ENCODE results near the gene GXYLT1.
"Not testable (repeated sequence)": the region's sequence is repeated elsewhere in the genome, so short reads cannot be mapped to it uniquely, and the experiment has no call there.

GXYLT1 gene

DNA sequence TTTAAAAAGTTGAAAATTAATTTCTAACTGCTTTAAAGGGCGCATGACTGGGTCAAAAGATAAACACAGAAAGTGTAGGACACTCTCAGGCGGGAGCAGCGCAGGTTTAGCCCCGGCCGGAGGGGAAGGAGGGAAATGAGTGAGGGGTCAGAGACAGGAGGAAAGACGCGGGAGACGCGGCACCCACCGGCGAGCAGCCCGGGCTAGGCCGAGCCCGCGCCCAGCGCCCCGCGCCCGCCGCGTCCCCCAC is 591 bp downstream of the GXYLT1 start:
- no peak for DNase-seq (ENCODE audit: low read depth)

DNA sequence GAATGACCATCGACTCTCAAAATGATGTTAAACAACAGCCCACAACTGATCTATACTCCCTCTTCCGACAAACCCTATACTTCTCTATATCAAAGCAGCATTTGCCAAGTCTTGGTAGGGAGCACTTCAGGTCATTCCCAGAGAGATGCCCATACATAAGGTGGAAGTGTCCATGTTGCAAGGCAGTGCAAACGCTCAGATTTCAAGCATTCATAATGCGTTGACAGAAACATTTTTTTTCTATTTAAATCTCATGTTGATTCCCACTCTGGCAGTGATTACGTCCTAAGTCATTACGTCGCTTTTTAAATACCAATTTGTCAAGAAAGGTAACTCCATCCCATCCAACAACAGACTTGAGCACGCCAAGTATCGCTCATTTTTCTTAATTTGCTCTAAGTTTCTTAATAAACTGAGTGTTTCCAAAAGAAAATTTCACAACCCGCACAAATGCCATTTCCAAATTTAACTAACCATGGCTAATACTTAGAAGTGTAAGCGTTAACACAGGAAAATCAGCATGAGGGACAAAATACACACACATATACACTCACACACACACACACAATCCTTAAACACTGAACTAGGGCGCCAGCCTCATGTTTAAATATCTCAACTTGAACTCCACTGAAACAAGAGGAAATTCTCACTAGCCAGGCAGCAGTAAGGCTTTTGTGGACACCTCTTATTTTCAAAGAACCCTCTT is 1.1 kb downstream of the GXYLT1 start:
- no peak for DNase-seq (ENCODE audit: low read depth)

DNA sequence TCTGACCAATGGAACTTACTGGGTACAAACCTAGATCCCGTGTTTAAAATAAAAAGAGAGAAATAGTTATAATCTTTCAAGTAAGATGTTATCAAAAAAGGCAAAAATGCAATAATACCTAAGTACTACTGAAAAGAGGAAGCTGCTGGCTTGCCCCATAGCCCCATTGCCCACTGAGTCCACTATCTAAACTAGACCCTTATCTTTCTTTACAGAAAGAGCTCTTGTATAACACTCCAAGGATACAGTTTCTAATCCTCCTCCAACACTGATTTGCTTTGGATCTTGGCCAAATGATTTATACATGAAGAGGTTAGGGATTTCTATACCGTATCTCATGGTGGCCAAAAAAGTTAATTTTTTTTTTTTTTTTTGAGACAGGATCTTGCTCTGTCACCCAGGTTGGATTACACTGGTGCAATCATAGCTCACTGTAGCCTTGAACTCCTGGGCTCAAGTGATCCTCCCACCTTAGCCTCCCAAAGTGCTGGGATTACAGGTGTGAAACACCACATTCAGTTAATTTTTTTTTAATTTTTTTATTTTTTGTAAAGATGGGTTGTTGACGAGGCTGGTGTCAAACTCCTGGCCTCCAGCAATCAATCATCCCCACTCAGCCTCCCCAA is 2.6 kb downstream of the GXYLT1 start:
- DNase-seq (ENCODE audit: low read depth): no peak

DNA sequence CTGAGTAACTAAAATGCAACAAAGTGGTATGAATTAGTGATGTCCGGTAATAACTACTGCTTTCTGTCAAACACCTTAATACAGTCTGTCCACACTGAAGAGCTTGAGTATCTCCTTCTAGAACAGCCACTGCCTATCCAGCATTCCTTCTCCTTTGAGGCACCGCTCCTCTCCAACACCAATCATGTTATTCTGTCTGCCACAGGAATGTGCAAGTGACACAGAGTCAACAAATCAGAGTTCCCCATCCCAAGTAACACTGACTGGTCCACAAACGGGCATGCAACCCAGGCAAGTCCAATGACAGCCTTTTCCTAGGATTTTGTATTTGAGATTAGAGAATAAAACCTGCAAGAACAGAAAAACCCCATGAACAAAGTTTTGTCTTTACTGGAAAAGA is 3.8 kb downstream of the GXYLT1 start:
- DNase-seq (ENCODE audit: low read depth): no peak

DNA sequence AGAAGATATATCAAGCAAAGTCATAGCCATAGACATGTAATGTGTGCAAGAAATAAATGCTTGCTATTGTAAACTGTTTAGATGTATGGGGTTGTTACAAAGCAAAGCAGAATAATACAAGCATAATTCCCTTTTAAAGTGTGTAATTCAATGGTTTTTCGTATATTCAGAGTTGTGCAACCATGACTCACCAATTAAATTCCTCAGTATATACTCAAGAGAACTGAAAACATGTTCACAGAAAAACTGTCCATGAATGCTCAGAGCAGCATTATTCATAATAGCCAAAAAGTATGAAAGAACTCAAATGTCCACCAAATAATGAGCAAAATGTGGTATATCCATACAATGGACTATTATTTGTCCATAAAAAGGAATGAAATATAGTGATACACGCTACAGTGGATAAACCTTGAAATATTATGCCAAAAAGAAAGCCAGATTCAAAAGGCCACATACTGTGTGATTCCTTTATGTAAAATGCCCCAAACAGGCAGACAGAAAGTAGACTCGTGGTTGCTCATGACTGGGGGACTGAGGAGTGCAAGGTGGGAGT is 9.3 kb downstream of the GXYLT1 start:
- DNase-seq (ENCODE audit: low read depth): no peak

DNA sequence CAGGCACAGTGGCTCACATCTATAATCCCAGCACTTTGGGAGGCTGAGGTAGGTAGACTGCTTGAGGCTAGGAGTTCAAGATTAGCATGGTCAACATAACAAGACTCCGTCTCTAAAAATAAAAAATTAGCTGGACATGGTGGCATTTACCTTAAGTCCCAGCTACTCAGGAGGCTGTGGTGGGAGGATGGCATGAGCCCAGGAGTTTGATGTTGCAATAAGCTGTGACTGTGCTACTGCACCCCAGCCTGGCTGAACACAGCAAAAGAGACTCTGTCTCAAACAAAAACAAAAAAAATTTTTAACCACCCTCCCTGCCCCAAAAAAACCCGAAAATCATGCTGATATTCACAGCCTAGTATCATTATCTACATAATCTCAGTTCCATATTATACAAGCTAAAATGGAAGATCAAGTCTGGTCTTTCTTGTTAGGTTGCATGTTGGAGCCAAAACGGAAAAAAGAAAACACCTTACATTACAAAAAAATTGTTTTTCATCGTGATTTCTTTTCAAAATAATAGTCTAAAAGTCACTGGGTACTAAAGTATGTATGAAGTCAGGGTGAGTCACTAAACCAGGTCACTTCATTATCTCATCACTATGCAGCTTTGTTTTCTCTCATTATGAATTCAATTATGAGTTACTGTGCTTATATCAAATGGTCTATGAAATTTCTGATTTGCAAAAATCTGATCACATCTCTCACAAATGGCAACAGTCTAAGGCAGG is 13.8 kb downstream of the GXYLT1 start:
- no peak for DNase-seq (ENCODE audit: low read depth)

DNA sequence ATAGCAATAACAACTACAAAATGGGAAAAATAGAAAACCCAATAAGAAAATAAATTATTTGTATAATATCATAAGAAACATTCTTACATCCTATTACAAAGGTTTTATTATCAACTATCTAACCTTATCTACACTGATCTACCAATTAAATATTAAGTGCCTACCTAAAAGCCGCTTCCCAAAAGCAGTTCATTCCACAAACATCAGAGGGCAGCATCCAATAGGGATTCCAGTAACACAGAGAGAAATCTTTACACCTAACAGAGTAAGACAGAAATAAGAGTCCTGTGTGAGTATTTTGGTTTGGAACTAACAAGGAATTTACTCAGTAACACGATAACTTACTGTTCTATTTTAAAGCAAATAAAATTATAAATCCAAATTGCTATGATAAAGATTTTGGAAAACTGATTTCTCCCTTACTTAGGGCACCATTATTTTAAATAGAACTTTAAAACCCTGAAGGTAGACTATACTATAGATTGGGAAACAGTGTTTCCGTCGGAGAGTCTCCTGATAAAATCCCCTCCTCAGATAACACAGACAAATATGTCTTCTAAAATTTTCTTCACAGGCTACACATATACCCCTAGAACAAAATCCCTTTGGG is 15.0 kb downstream of the GXYLT1 start:
- DNase-seq (ENCODE audit: low read depth): no peak

DNA sequence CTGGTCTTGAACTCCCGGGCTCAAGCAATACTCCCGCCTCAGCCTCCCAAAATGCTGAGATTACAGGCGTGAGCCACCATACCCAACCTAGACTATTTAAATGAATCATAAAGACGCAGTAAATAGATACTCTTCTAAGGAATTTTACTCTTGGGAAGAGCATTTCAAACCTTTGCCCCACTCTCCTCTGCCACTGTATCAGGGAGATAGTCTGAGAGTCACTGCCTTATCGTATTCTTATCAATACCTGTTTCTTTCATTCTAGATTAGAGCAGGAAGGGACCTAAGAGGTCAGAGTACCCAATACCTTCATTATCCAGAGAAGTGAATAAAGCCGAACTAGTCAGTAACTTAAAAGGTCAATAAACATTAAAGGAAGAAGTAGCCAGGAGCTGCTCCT is 15.8 kb downstream of the GXYLT1 start:
- DNase-seq (ENCODE audit: low read depth): no peak

DNA sequence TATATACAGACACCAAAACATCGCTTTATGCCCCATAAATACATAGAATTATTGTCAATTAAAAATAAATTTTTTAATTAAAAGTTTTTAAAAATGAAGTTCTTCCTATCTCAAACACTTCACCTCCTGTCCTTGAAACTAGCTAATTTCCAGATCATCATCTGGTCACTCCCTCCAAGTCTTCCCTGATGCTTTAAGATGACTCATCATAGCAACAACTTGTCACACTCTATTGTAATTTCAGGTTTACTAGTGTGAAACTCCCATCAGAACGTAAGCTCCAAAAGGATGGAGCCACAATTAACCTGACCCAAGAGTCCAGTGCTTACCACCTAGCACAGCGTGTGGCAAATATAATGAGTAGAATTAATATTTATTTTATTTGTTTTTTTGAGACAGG is 16.3 kb downstream of the GXYLT1 start:
- DNase-seq (ENCODE audit: low read depth): no peak

DNA sequence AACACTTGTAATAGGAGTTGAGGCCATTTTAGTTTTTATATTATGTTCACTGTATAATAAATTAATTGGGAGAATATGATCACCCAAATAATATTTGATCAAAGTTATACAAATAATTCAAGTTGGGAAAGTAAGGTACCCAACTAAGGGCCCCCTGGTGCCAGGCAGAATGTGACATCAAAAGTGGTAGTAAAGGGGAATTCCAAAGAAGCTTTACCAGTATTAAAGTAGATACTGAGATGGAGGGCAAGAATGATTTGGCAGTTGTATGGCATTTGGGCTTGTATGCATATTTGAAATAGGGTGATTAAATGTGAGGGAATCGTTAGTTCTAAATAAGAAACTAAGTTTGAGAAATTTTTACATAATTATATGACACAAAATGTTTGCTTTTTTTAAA is 17.7 kb downstream of the GXYLT1 start:
- no peak for DNase-seq (ENCODE audit: low read depth)

DNA sequence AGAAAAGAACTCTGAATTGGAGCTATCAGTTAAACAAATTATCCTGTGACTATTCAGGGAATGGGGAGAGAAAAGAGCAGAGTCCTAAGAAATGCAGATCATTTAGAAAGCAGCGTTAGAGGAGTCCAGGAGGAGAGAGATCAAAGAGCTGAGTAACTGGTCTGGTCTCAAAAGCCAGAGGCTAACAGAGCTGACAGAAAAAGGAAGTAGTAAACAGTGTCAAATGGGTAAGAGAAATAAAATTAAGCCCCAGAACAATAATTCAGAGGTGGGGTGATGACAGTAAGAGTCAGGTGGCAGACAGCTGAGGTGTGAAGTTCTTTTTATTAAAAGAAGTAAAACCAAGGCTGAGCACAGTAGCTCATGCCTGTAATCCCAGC is 19.3 kb downstream of the GXYLT1 start:
- no peak for DNase-seq (ENCODE audit: low read depth)

DNA sequence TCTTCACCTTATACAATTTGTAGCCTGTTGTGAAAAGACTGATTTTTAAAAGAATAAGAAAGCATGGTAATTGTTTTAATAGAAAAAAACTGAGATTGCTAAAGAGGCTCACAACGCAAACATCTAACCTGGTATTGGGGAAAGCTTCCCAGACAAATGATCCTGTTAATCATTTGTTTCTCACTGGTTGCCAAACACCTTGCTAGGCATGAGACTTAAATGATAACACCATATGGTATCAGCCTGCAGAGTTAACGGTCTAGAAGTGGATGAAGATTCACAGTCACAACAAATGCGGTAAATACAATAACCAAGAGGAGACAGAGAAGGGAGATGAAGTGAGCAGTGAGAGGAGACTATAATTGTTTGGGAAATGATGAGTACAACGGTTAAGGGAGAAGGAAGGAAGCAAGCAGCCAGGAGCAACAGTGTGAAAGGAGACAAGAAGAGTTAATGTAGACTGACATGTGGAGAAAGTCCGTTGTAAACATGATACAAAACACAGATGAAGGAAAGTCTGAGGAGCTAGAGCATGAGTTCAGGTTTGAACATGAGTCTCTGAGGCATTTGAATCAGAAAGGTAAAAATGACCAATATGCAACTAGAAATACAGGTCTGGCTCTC is 19.8 kb downstream of the GXYLT1 start:
- no peak for DNase-seq (ENCODE audit: low read depth)

DNA sequence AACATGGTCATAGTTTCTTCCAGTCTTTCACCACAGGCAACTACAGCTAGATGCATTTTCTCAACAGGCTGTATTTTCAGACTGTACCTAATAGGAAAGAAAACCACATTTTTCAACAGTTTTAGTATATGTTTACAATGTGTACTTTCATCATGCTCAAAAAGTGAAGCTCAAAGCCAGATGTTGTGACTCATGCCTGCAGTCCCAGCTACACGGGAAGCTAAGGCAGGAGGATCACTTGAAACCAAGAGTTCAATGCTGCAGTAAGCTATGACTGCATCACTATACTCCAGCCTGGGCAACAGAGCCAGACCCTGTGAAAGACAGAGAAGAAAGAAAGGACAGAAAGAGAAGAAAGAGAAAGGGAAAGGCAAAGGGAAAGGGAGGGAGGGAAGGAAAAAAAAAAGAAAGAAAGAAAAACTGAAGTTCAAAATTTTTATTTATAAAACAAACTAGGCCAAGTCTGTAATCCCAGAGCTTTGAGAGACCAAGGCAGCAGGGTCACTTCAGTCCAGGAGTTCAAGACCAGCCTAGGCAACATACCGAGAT is 25.5 kb downstream of the GXYLT1 start:
- DNase-seq (ENCODE audit: low read depth): no peak

DNA sequence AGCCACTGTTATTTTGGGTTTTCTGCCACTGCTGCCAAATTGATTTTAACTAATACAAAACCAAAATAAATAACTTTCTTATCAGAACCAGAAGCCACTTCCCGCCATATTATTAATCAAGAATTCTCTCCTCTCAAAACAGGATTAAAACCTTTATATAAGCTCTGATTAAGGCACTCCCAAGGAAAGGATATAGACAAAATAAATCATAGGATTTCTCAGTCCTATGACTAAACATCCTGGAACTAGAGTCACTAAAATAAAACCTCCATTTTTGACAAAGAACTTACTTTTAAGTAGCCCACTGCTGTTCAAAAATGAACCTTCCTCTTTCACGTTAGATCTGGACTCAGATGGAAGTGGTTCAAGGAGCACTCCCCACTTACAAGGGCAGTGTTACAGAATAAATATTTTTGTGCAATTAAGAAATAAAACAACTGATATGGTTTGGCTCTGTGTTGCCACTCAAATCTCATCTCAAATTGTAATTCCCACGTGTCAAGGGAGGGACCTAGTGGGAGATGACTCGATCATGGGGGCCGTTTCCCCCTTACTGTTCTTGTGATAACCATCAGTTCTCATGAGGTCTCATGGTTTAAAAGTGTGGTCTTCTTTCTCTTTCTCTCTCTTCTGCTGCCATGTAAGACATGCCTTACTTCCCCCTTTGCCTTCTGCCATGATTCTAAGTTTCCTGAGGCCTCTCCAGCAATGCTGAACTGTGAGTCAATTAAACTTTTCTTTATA is 26.4 kb downstream of the GXYLT1 start:
- no peak for DNase-seq (ENCODE audit: low read depth)

DNA sequence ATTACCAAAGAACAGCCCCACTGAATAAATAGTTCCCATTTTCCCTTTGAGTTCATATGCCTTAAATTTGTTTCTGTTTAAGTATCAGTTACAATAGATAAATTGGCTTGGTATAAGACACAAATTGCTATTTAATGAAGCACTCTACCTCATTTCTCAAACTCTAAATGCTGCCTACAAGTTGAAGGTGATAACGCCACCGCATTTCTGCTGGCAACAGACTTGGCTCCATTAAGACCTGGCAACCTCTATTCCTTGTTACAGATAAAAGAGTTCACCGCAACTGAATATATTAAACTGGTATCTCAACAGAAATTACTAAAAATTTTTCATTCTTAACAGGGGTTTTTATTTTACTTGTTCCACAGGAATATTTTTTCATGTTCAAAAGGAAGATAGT is 35.6 kb downstream of the GXYLT1 start:
- DNase-seq (ENCODE audit: low read depth): no peak

DNA sequence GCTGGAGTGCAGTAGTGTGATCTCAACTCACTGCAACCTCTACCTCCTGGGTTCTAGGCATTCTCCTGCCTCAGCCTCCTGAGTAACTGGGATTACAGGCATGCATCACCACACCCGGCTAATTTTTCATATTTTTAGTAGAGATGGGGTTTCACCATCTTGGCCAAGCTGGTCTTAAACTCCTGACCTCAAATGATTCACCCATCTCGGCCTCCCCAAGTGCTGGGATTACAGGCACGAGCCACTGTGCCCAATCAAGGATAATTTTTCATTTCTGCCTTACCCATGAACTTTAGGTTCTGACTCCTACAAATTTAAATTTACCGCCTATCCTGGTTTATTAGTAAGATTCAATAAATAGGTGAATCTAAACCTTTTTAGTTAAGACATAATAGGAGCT is 37.9 kb downstream of the GXYLT1 start:
- not testable (repeated sequence) for DNase-seq (ENCODE audit: low read depth)

DNA sequence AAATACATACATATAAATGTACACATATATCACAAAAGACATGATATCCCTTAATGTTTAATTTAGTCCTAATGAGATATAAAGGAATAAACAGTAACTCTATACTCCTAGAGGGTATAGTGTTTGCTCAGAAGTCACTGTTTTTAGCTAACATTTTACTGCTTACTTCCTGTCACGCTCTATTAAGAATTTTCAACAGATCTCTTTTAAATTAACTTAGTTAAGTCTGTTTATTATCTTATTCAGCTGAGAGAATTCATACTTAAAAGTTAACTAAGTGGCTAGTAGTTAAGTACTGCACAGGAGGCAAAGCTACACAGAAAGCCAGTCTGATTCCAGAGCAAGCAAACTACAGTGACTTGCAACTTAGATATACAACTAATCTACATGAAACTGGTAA is 39.9 kb downstream of the GXYLT1 start:
- DNase-seq (ENCODE audit: low read depth): no peak

DNA sequence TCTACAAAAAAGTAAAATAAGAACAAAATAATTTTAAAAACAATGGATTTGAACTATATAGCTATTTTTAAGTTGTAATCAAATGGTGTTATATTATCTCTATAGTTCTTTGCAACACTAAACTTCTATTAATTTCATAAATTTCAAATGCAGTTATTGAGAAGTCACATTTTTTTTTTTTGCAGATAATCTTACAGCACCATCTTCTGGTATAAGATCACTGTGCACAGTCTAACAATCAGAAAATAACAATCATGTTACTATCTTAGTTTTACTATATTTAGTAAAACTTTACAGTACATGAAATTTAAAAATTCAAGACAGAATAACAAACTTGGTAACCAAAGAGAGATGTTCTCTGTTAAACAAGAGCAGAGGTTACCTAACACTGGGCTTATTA is 40.6 kb downstream of the GXYLT1 start:
- no peak for DNase-seq (ENCODE audit: low read depth)

DNA sequence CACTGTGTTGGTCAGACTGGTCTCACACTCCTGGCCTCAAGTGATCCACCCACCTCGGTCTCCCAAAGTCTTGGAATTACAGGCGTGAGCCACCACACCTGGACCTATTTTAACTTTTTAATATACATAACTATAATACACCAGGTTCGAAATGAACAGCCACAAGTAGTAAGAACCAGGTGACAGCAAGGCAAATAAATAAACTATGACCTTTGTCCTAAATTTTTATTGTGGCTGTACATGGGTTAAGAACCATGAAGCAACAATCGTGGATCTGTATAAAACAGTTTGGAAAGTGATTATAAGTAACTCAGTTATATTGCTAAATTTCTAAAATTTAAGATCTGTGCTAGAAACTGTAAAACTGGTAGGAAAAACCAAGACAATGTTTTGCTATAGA is 41.5 kb downstream of the GXYLT1 start:
- no peak for DNase-seq (ENCODE audit: low read depth)

DNA sequence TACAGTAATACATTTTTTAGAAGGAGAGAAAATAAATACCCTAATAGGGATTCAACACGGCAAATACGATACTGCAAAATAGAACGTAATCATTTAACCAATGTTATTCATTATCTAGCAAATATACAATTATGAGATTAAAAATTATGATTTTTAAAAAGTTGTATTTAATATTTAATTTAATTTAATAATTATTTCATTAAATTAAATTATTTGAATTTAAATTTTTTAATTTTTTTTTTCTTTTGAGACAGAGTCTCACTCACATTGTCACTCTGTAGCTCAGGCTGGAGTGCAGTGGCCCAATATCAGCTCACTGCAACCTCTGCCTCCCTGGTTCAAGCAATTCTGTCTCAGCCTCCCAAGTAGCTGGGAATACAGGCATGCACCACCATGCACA is 42.0 kb downstream of the GXYLT1 start:
- no peak for DNase-seq (ENCODE audit: low read depth)

DNA sequence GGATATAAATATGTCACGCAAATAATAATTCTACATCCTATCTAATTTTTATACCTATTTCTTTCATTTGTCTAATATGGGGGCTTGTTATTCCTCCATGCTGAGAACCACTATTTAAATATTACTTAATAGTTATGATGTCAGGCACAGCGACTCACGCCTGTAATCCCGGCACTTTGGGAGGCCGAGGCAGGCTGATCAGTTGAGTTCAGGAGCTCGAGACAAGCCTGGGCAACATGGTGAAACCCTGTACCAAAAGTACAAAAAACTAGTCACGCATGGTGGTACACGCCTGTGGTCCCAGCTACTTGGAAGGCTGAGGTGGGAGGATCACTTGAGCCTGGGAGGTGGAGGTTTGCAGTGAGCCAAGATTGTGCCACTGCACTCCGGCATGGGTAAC is 45.2 kb downstream of the GXYLT1 start:
- no peak for DNase-seq (ENCODE audit: low read depth)

DNA sequence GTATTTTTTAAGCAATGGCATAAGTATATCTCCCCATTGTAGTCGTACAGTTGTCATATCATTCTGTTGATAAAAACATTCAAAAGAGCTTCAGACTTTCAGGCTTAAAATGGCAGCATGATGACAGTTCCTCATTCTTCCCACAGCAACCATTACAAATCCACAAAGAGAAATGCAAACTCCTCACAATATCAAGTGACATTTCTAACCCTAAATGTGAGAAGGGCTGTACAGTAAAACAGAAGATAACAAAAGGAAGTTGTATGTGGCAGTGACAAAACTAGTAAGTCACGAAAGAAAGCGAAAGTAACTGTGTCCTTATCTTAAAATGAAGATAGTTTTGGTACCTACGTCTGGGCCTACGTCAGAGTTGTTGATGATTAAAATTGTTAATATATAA is 46.7 kb downstream of the GXYLT1 start:
- DNase-seq (ENCODE audit: low read depth): no peak

All from activated T-helper 1 cell treated with Interleukin-2 at 50 U/mL for 16 hours (primary cell).